MM.1S (cell line): Measurements from ENCODE around the gene MAPK4.

ENCODE experiments used
- EZH2 ChIP-seq: fragments of 300-600 bp; sonication (generic); optimal IDR thresholded peaks from 2 replicates; pipeline ENCODE3; 2017; ENCODE audit warnings: low read depth, mild to moderate bottlenecking, antibody characterized with exemption, low read length, mixed read lengths
- TF ChIP-seq, protein P1 (sequence below): fragments of 300-600 bp; sonication (generic); IDR thresholded peaks from 2 replicates; pipeline ENCODE4 v1.5.1; 2016; ENCODE audit warnings: antibody characterized with exemption, low read length, mixed read lengths

DNA sequence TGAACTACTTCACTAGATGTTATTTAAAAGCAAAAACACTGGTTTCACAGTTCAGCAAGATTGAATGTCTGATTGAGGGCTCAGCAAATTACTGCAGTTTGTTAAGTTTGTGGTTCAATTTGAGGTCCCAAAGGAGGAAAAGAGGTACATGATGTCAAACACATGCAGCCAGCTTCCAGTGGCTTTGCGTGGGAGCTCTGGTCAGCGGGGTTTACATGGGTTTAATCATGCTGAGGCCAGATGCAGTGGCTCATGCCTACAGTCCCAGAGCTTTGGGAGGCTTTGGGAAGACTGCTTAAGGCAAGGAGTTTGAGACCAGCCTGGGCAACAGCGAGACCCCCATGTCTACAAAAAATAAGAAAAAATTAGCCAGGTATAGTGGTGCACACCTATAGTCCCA lies 111.5 kb downstream of the MAPK4 start:
- TF ChIP-seq EZH2, result no peak
- TF ChIP-seq, protein P1, sequence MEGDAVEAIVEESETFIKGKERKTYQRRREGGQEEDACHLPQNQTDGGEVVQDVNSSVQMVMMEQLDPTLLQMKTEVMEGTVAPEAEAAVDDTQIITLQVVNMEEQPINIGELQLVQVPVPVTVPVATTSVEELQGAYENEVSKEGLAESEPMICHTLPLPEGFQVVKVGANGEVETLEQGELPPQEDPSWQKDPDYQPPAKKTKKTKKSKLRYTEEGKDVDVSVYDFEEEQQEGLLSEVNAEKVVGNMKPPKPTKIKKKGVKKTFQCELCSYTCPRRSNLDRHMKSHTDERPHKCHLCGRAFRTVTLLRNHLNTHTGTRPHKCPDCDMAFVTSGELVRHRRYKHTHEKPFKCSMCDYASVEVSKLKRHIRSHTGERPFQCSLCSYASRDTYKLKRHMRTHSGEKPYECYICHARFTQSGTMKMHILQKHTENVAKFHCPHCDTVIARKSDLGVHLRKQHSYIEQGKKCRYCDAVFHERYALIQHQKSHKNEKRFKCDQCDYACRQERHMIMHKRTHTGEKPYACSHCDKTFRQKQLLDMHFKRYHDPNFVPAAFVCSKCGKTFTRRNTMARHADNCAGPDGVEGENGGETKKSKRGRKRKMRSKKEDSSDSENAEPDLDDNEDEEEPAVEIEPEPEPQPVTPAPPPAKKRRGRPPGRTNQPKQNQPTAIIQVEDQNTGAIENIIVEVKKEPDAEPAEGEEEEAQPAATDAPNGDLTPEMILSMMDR, result no peak
